ENCODE results near the gene CRYBB1.

GRCh38 chr22:26604368-26604767 lies 13.5 kb downstream of the CRYBB1 start:
- no peak for TF ChIP-seq KDM1A (CRISPR knock-in tag; IDR thresholded peaks at IDR 0.05)
- no peak for TF ChIP-seq POLR2A (IDR thresholded peaks at IDR 0.05; ENCODE audit: insufficient read depth in 1 of 2, low read depth in 2 of 2, low read length in 2 of 2)
- TF ChIP-seq POLR2AphosphoS5 (IDR thresholded peaks at IDR 0.05; ENCODE audit: low read depth, low read length) = no peak
- no peak for TF ChIP-seq RXRB (CRISPR knock-in tag; IDR thresholded peaks at IDR 0.05; ENCODE audit: borderline replicate concordance)
- no peak for TF ChIP-seq ZNF570 (CRISPR knock-in tag; IDR thresholded peaks at IDR 0.05; ENCODE audit: borderline replicate concordance)
- no peak for TF ChIP-seq UBTF (CRISPR knock-in tag; IDR thresholded peaks at IDR 0.05)
- TF ChIP-seq ZNF20 (CRISPR knock-in tag; IDR thresholded peaks at IDR 0.05) = no peak
- no peak for TF ChIP-seq CTCF (CRISPR knock-in tag; IDR thresholded peaks at IDR 0.05)
- TF ChIP-seq ZNF33A (CRISPR knock-in tag; IDR thresholded peaks at IDR 0.05; ENCODE audit: borderline replicate concordance) = no peak
- TF ChIP-seq U2AF1 (optimal IDR thresholded peaks at IDR 0.05; ENCODE audit: low read depth, low read length) = no peak
- no peak for TF ChIP-seq ZNF34 (CRISPR knock-in tag; IDR thresholded peaks at IDR 0.05; ENCODE audit: borderline replicate concordance)
- TF ChIP-seq ERF (CRISPR knock-in tag; IDR thresholded peaks at IDR 0.05) = no peak
- TF ChIP-seq CREM (IDR thresholded peaks at IDR 0.05) = no peak
- no peak for TF ChIP-seq CREM (CRISPR knock-in tag; IDR thresholded peaks at IDR 0.05)
- no peak for TF ChIP-seq NR2F6 (IDR thresholded peaks at IDR 0.05)
- TF ChIP-seq NR2F6 (CRISPR knock-in tag; IDR thresholded peaks at IDR 0.05) = no peak
